Measurements from ENCODE around the gene SPOPL.
"Not testable (repeated sequence)": the region's sequence is repeated elsewhere in the genome, so short reads cannot be mapped to it uniquely, and the experiment has no call there.

Gene SPOPL

DNA sequence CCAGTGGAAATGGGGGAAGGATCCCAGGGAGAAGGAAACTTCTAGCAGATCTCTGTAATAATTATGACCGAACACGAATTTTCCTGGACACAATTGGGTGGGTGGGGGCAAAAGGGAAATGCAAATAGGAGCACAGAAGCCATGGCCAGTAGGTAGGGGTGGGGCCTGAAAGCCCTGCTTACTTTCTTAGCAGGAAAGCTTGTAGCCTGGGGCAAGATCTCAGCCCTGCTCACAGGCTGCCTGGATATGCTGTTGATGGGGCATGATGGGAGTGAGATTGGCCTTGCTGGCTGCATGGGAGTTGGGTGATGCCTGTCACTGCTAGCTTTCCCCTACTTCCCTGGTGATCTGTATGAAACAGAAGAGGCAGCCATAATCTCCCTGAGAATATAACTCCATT, 45.9 kb upstream of the SPOPL start:
- TF ChIP-seq, protein P1, sequence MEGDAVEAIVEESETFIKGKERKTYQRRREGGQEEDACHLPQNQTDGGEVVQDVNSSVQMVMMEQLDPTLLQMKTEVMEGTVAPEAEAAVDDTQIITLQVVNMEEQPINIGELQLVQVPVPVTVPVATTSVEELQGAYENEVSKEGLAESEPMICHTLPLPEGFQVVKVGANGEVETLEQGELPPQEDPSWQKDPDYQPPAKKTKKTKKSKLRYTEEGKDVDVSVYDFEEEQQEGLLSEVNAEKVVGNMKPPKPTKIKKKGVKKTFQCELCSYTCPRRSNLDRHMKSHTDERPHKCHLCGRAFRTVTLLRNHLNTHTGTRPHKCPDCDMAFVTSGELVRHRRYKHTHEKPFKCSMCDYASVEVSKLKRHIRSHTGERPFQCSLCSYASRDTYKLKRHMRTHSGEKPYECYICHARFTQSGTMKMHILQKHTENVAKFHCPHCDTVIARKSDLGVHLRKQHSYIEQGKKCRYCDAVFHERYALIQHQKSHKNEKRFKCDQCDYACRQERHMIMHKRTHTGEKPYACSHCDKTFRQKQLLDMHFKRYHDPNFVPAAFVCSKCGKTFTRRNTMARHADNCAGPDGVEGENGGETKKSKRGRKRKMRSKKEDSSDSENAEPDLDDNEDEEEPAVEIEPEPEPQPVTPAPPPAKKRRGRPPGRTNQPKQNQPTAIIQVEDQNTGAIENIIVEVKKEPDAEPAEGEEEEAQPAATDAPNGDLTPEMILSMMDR (IDR thresholded peaks at IDR 0.05; ENCODE audit: low read depth, low read length): no peak
- no peak for TF ChIP-seq MYC (IDR thresholded peaks at IDR 0.05; ENCODE audit: low read depth, low read length)
- TF ChIP-seq, protein P2, sequence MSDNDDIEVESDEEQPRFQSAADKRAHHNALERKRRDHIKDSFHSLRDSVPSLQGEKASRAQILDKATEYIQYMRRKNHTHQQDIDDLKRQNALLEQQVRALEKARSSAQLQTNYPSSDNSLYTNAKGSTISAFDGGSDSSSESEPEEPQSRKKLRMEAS (IDR thresholded peaks at IDR 0.05; ENCODE audit: low read depth, low read length): no peak
- TF ChIP-seq POLR2A (IDR thresholded peaks at IDR 0.05; ENCODE audit: extremely low read depth, insufficient read length): no peak
- H3K4me3 ChIP-seq (ENCODE audit: low read depth, low read length): no peak overlapping the region
- DNase-seq (ENCODE audit: low read depth): no peak

- DNase-seq (ENCODE audit: low read depth); H3K4me3 ChIP-seq (ENCODE audit: low read depth, low read length): not testable (repeated sequence)
These were observed 38.9 kb upstream of the SPOPL start for GRCh38 chr2:138462689-138463088.

DNA sequence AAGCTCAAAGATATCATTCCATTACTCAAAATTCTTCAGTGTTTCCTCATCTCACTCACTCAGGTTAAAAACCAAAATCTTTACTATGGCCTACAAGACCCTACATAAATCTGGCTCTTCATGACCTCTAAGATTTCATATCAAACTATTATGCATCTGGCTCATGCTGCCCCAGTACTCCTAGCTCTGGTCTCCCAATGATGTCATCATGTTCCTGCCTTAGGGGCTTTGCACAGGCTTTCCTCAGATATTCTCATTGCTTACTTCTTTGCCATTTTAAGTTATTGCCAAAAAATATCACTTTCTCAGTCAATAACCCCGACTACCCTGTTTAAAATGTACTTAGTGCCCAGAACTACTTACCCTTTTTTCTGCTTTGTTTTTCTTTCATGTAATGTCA, 33.0 kb upstream of the SPOPL start:
- no peak overlapping the region for H3K4me3 ChIP-seq (ENCODE audit: low read depth, low read length)
- no peak for DNase-seq (ENCODE audit: low read depth)
- no peak for TF ChIP-seq POLR2A (IDR thresholded peaks at IDR 0.05; ENCODE audit: extremely low read depth, insufficient read length)
- TF ChIP-seq, protein P2 (IDR thresholded peaks at IDR 0.05; ENCODE audit: low read depth, low read length): no peak
- TF ChIP-seq, protein P1 (IDR thresholded peaks at IDR 0.05; ENCODE audit: low read depth, low read length): no peak
- TF ChIP-seq MYC (IDR thresholded peaks at IDR 0.05; ENCODE audit: low read depth, low read length): no peak

DNA sequence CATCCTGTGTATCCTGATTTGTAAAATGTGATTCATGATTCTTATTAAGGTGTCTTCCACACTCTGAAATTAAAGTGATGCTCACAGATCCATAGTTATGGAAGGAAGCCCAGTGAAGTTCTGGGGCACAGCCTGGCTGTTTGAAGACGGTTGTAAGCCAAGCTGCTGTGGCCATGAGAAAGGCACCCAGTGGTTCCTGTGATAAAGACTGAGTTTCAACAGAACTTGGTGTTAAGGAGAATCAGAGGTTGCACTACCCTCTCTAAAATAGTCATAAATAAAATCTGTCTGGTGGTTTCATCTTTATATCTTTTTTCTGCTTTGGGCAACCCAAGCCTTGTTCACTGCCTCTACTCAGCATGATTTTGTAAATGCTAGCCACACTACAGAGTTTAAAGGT, 32.2 kb upstream of the SPOPL start:
- no peak for DNase-seq (ENCODE audit: low read depth)
- H3K4me3 ChIP-seq (ENCODE audit: low read depth, low read length): no peak overlapping the region
- TF ChIP-seq POLR2A (IDR thresholded peaks at IDR 0.05; ENCODE audit: extremely low read depth, insufficient read length): no peak
- TF ChIP-seq, protein P1 (IDR thresholded peaks at IDR 0.05; ENCODE audit: low read depth, low read length): no peak
- no peak for TF ChIP-seq MYC (IDR thresholded peaks at IDR 0.05; ENCODE audit: low read depth, low read length)
- TF ChIP-seq, protein P2 (IDR thresholded peaks at IDR 0.05; ENCODE audit: low read depth, low read length): no peak

DNA sequence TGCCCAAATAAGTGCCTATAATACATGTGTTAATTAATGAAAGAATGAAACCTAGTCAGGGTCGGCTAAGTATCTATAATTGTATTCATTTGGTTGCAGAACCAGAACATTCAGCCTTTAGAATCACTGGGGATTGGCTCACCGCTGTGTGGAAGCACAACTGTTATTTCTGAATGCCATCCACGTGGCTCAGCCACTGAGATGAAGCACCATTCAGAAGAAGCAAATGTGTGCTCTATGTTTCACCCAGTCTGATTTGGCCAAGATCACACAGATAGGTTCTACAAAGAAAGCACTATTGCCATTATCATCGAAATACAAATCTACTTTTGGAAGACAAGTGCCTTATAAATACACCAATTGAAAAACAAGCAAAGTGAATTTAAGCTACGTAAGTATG, 30.6 kb upstream of the SPOPL start:
- DNase-seq (ENCODE audit: low read depth): no peak
- TF ChIP-seq, protein P1 (IDR thresholded peaks at IDR 0.05; ENCODE audit: low read depth, low read length): no peak
- no peak for TF ChIP-seq POLR2A (IDR thresholded peaks at IDR 0.05; ENCODE audit: extremely low read depth, insufficient read length)
- TF ChIP-seq MYC (IDR thresholded peaks at IDR 0.05; ENCODE audit: low read depth, low read length): no peak
- TF ChIP-seq, protein P2 (IDR thresholded peaks at IDR 0.05; ENCODE audit: low read depth, low read length): no peak
- H3K4me3 ChIP-seq (ENCODE audit: low read depth, low read length): no peak overlapping the region

DNA sequence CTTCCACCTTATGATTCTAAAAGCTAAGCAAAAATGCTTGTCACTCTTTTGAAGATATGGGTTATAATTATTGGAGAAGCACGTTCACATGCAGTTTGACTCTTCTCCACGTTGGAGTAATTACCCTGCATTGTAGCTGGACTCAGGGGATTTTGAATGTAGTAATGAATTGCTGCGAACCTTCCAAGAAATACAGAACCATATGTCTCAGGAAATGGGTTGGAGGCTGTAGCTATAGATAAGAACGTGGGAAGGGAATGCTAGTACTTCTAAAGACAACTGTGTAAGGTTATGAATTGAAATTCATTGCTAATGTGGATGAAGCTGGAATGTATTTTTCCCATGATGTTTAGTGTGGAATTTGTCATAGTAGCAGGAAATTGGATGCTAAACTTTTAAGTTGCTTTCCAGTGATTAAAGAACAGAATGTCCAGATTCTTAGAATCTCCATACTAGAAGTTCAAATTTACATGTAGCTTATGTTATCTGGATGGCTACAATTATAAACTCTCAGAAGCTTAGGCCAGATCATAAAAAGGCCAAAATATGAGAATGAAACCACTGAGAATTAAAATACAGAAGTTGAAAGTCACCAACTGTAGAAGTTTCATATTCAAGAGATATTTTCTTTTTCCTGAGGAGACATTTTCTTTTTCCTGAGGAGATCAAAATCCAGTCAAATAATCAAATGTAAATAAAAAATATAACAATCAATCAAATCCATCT, 27.3 kb upstream of the SPOPL start:
- no peak for DNase-seq (ENCODE audit: low read depth)
- no peak overlapping the region for H3K4me3 ChIP-seq (ENCODE audit: low read depth, low read length)
- no peak for TF ChIP-seq POLR2A (IDR thresholded peaks at IDR 0.05; ENCODE audit: extremely low read depth, insufficient read length)
- TF ChIP-seq MYC (IDR thresholded peaks at IDR 0.05; ENCODE audit: low read depth, low read length): no peak
- TF ChIP-seq, protein P1 (IDR thresholded peaks at IDR 0.05; ENCODE audit: low read depth, low read length): no peak
- TF ChIP-seq, protein P2 (IDR thresholded peaks at IDR 0.05; ENCODE audit: low read depth, low read length): no peak
